Activated T-helper 1 cell treated with anti-CD3 and anti-CD28 coated beads, Interleukin-2, amount 50 U/mL, for 16 hours (primary cell): Measurements from ENCODE around the gene VEGFB.

Experiments
- DNase-seq, 2 donors: peaks; one replicate each; pipeline ENCODE4 v3.0.0-alpha.2; 2020; ENCODE audit warnings: low read depth in 1 of 2, low spot score in 1 of 2

The VEGFB gene, protein sequence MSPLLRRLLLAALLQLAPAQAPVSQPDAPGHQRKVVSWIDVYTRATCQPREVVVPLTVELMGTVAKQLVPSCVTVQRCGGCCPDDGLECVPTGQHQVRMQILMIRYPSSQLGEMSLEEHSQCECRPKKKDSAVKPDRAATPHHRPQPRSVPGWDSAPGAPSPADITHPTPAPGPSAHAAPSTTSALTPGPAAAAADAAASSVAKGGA

DNA sequence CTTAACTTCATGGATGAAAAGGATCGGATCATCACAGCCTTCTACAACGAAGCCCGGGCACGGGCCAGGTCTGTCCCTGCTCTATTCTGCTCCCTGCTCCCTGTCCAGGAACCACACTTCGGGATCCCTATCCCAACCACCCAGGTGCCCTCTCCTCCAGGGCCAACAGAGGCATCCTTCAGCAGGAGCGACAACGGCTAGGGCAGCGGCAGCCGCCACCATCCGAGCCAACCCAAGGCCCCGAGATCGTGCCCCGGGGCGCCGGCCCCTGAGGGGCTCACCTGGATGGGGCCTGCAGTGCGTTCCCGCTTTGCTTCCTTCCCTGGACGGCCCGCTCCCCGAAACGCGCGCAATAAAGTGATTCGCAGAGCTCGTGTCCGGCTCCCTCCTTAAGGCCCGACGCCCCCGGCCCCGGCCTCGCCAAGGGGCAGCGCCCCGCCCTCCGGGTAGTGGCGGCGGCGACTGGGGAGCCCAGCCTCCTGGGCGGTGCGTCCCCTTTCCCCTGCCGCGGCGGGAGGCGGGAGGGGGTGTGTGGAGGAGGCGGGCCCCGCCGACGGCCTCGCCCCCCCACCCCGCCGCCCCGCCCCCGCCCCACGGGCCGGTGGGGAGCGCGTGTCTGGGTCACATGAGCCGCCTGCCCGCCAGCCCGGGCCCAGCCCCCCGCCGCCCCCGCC lies at the start of gene VEGFB:
Gene VEGFB (plus strand): TSS at position 672 of the 674 bp plus-strand sequence. CDS start 250 bp downstream, outside the sequence.
- peak; percentile 41 to 70 for DNase-seq

DNA sequence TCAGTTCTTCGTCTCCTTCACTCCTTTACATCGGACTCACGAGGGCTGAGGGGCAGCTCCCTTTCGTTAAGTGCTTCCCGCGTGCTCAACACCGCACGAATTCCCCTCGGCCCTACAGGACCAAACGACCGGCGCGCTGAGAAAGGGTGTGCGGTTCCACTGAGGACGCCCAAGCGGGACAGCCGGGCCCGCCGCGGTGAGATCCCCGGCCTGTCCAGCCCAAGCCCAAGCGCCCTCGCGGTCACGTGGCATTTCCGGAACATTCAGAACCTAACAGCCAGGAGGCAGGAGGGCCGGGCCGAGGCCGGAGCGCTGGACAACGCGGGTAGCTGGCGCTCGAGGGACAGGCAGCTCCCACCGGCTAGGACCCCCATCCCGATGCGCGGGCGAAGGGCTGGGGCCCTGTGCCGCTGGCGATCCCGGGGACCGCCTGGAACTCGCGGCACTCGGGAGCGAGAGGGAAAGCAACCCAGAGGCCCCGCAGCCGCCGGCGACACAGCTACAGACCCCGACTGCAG lies 49.1 kb upstream of the VEGFB start:
- no peak for DNase-seq

DNA sequence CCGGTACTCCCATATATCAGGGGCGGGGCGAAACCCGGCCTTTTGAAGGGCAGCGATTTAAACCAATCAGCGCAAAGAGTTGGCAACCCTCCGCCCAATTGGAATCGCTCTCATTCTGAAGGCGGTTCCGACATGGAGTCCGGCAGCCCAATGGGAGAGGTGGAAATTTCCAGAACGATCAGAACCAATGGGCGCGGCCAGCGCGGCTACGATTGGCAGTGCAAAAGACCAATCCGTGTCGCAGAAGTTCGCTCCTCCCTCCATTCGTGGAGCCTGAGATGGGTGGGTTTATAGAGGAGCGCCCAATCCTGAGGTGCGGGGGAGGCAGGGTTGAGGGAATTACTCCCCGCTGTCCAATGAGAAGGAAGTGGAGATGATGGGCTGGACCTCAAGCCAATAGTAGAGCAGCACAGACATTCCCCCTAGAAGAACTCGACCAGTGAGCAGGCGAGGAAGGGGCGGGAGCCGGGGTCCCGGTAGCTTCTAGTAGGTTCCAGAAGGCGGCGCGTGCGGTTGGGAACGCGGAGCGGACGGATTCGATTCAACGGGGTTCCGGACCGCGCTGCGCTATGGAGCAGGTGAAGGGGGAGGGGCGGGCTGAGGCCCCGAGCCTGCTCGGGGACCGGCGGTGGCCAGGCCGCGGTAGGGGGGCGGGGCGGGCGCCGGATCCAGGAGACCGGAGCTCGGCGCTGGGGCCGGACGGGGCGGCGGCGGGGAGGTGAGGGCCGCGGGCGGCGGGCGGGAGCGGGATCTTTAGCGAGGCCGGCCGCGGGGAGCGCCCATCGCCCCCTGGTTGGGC lies 48.5 kb upstream of the VEGFB start, which contains the start of gene STIP1:
Gene STIP1 (plus strand): TSS at position 479 of the 799 bp plus-strand sequence. CDS start 91 bp downstream, at position 570.
- peak; percentile 97 for DNase-seq

DNA sequence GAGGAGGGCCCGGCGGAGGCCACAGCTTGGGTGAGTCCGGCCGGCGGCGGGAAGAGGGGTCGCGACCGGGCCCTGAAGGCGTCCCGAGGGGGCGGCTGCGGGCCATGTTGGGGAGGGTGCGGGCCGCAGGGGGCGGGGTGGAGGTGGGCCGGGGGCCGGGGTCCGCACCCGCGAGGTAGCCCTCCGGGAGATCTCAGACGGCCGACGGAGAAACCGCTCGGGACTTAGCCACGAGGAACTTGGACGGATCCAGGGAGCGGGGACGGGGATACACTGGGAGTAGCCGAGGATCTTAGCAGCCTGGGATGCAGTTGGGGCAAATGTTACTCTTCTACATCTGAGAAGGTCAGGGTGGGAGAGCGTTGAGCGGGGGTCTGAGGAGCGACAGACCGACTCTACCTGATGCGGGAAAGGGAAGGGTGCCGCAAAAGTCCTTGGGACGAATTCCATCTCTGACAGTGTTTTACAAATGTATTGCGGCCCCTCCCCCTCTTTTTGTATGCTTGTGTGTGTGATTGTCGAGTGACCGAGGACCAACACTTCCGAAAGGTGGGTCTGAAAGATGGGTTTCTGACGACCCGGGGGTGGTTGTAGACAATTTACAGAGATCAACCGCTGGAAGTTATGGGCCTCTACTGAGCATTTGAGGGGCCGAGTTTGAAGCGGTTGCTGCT lies 47.8 kb upstream of the VEGFB start:
- DNase-seq, result no peak

DNA sequence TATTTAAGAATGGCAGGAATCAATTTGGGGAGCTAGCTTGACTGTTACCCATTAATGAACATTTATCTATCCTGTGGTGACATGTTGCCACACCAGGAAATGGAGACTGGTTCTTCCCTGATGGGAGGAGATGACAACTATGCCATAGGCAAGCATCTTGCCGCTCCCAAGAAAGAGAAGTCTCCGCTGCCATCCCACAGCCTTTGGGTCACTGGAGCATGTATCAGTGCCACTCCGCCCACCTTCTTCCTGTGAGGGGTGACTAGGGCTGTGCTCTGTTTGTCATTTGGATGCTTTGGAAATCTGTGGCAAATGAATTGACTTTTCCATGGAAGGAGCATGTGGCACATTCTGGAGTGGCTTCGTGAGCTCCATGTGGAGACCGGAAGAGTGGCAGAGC lies 42.0 kb upstream of the VEGFB start:
- no peak for DNase-seq

- DNase-seq, result no peak
Observed at GRCh38 chr11:64196626-64197025, 37.8 kb upstream of the VEGFB start.

- no peak for DNase-seq
Observed at GRCh38 chr11:64198511-64198910, 35.9 kb upstream of the VEGFB start.

DNA sequence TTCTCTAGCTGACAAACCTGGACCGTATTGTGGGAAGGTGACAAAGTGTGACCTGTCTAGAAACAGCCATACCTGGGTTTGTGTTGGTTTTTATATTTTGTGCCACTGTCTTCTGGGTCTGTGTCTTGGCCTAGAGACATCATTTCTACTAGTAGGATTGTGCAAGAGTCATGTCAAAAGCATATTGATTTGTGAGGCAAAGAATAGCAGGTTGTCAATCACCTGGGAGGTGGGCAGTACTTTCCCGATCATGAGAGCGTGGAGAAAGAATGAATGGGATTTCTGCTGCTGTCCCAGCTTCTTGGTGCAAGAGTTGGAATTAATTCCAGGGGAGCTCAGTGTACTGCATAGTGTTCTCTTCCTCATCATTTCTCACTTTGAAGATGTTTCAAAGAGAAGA lies 32.8 kb upstream of the VEGFB start:
- no peak for DNase-seq

GRCh38 chr11:64202992-64203391 lies 31.4 kb upstream of the VEGFB start:
- no peak for DNase-seq

DNA sequence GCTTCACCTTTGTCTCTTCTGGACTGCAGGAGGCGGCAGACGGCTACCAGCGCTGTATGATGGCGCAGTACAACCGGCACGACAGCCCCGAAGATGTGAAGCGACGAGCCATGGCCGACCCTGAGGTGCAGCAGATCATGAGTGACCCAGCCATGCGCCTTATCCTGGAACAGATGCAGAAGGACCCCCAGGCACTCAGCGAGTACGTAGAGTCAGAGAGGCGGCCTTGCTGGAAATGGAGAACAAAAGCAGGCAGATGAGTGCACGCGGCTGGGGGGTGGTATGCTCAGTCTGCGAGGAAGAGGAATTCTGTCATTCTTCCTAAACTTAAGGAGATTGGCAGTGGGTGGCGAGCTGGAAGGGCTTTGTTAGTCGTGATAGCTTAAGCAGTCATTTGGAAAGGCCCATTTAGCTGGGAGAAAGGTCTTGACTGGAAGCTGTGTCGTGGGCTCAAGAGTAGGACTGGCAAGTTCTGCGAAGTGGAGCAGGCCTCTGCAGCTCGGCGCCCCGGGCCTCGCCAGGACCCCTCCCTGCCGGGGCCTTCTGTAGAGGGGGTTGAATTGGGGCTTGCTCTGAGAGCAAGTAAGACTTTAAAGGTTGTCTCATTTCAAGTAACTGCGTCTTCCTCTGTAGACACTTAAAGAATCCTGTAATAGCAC lies 30.8 kb upstream of the VEGFB start:
- no peak for DNase-seq

DNA sequence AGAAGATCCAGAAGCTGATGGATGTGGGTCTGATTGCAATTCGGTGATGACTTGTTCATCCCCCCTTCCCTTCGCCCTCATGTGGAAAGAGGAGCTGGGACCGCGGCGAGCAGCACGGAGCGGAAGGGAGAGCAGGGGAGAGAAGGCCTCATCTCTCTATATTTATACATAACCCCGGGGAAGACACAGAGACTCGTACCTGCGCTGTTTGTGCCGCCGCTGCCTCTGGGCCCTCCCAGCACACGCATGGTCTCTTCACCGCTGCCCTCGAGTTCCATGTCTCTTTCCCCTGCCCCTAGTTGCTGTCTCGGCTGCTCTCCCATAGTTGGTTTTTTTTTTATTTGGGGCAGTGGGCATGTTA lies 30.3 kb upstream of the VEGFB start:
- DNase-seq, result no peak

DNA sequence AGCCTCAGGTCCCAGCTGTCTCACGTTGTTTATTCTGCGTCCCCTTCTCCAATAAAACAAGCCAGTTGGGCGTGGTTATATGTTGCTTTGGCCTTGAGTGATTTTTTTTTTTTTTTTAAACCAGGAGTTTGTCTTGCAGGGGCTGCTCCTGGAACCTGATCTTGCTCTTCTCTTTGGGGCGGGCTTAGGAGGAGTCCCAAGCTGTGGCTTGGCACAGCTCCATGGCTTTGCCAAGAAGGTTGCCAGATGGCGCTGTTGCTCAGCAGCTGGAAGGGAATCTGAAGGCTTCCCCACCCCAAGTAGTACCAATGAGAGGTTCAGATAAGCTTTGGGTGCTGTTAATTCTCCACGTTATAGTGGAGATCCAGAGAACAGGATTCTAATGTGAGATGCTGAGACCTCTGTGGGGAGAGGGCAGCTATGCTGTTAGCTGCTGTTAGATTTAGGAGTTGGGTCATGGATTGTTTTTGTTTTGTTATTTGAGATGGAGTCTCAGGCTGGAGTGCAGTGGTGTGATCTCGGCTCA lies 29.9 kb upstream of the VEGFB start:
- DNase-seq, result peak; percentile 69 to 71

DNA sequence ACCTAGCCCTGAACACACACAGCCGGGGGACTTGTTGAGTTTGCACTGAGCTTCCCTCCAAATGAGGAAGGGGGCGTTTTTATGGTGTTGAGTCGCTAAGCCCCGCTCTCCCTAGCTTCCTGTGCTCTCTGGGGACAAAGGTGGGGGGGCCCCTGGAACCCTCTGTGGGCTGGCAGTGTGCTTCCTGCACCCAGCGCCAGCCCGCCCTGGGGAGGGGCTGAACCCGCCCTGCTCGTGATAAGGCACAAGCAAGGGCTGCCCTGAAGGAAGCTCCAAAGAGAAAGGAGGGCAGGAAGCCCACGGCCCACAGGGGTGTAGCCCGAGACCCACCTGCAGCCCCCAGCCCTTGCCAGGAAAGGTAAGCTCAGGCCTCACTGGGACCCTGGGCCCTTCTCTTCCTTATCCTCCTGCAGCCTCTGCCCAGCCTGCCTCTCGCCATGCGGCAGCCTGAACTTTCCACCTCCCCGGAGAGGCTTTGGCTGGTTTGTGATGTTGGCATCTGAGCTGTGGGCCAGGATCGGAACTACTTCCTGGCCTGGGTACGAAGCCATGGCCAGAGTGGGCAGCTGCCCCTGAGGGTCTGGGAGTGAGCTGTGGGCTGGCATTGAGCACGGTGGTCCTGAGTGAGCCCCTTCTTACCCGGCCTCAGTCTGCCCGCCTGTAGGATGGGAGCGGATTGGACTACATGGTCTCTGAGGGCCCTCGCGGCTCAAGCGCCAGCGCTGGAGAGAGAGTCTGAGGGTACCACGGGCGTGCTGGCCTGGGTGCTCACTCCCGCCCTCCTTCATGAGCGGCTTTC lies 27.7 kb upstream of the VEGFB start, which contains the start of gene FERMT3:
Gene FERMT3 (plus strand): TSS at position 265 of the 799 bp plus-strand sequence. CDS start 644 bp downstream, outside the sequence.
- peak; percentile 30 to 44 for DNase-seq

GRCh38 chr11:64207256-64208085 lies 26.9 kb upstream of the VEGFB start:
- DNase-seq, result peak; percentile 29 to 67

GRCh38 chr11:64208086-64208795 lies 26.1 kb upstream of the VEGFB start:
- DNase-seq, result no peak

DNA sequence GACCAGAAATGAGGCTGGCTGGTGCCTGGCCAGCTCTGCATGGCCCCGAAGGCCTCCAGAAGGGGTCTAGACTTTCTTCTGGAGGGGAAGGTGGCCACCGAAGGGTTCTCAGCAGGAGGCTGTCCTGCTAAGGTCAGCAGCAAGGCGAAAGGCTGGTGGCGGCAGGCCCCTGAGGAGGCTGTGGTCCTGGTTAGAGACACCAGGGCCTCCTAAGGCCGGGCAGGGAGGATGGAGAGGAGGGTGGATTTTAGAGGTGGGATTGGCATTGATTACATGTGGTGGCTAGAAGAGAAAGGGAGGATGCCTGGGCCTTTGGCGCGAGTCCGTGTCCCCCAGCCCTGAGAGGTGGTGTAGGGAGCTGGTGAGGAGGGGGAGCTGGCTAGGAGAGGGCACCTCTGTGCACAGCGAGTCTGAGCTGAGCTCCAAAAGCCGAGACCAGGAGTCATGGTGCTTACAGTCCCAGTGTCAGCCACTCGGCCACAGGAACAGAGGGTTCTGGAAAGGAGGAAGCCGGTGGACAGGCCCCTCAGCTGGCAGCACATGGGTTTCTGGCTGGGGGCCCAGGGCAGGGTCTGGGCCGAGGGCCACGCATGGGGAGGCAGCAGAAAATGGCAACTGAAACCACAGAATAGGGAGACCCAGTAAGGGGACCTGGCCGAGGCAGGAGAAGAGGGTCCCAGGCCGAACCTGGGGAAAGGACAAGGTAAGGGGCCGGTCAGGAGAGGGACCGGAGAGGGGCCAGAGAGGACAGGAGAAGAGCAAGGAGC lies 25.4 kb upstream of the VEGFB start:
- no peak for DNase-seq

DNA sequence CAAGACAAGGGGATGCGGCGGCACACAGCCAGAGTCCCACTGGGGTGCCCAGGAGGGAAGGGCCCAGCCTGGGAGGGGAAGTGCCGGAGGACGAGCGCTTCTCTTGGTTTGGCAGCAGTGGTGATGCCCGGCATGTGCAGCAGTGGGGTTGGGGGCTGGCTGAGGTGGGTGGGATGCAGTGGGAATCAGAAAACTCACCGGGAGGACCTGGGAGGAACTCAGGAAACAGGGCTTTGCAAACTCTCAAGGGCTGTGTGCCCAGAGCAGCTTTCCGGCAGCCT lies 24.9 kb upstream of the VEGFB start:
- no peak for DNase-seq
